Activated CD8-positive, alpha-beta T cell treated with anti-CD3 and anti-CD28 coated beads, Interleukin-2, amount 10 ng/mL, durations not matched to agents 7 days and 5 days (primary cell): ENCODE measurements around the gene TBC1D8B. TPM values are rescaled to one million over a fixed set of nuclear protein-coding genes. Genes with fewer than 3 reads are reported as not detected.
"Not testable (repeated sequence)": the region's sequence is repeated elsewhere in the genome, so short reads cannot be mapped to it uniquely, and the experiment has no call there.

ENCODE experiments used
- ATAC-seq: fragments of 150-1000 bp; cut with Tn5 transposase; one replicate; pipeline ENCODE4 v1.10.0; 2021; ENCODE audit warnings: moderate library complexity
- CTCF ChIA-PET: fragments of 350-600 bp; sonication (Branson Sonifier 250); formaldehyde crosslinking; loops from one replicate; lab custom pipeline; 2021; ENCODE audit warnings: antibody characterized with exemption; lab: Charles Lee
- POLR2A ChIA-PET: fragments of 350-600 bp; sonication (Branson Sonifier 250); formaldehyde crosslinking; loops from one replicate; lab custom pipeline; 2021; ENCODE audit warnings: antibody characterized with exemption; lab: Charles Lee
- DNase-seq: peaks from one replicate; pipeline ENCODE4 v3.0.0-alpha.2; 2020
- H3K27ac Mint-ChIP-seq: one replicate; pipeline ENCODE4 v1.8.0; 2021; ENCODE audit warnings: mild to moderate bottlenecking, mixed read lengths
- H3K27me3 Mint-ChIP-seq: one replicate; pipeline ENCODE4 v1.8.0; 2021; ENCODE audit warnings: low read depth, mixed read lengths
- H3K36me3 Mint-ChIP-seq: one replicate; pipeline ENCODE4 v1.8.0; 2021; ENCODE audit warnings: low read depth, mixed read lengths
- H3K4me1 Mint-ChIP-seq: one replicate; pipeline ENCODE4 v1.8.0; 2021; ENCODE audit warnings: low read depth, mixed read lengths
- H3K4me3 Mint-ChIP-seq: one replicate; pipeline ENCODE4 v1.8.0; 2021; ENCODE audit warnings: mild to moderate bottlenecking, mixed read lengths
- H3K9me3 Mint-ChIP-seq: one replicate; pipeline ENCODE4 v1.8.0; 2022; ENCODE audit warnings: mixed read lengths; ENCODE audit not compliant: insufficient read depth
- total RNA-seq, 2 experiments: library from RNA; stranded (reverse); gene quantifications; one replicate each; pipeline ENCODE4 v1.2.3, GENCODE V29; 2021

The TBC1D8B gene
- total RNA-seq = under 1 TPM; 0.23 to 0.40 TPM

GRCh38 chrX:106802388-106803275 is at the start of gene TBC1D8B:
TSS of gene TBC1D8B (plus strand) at chrX:106802673. CDS start at chrX:106802854, 181 bp downstream.
- Mint-ChIP-seq H3K27me3 (peaks cover 27% of the 10 kb centered on the region), H3K9me3 (no peaks in the 10 kb centered on the region), H3K27ac (peak within 1 kb of the TSS; percentile 43), H3K4me1 (peaks cover 9% of the 10 kb centered on the region), H3K4me3 (peak within 1 kb of the TSS; percentile 68), H3K36me3 (no peaks in the 10 kb centered on the region)
- CTCF ChIA-PET = no interaction called here
- DNase-seq (no peak), ATAC-seq (no peak)
- POLR2A ChIA-PET = no interaction called here

GRCh38 chrX:106769288-106769687 is 33.2 kb upstream of the TBC1D8B start:
- H3K27ac Mint-ChIP-seq, POLR2A ChIA-PET, ATAC-seq: not testable (repeated sequence)

GRCh38 chrX:106774981-106775380 is 27.5 kb upstream of the TBC1D8B start:
- POLR2A ChIA-PET = no interaction called here
- Mint-ChIP-seq H3K27me3 (no peaks in the 10 kb centered on the region), H3K36me3 (no peaks in the 10 kb centered on the region), H3K27ac (no peak overlapping the region), H3K4me3 (no peak overlapping the region), H3K9me3 (no peaks in the 10 kb centered on the region), H3K4me1 (no peaks in the 10 kb centered on the region)
- DNase-seq (no peak), ATAC-seq (no peak)
- CTCF ChIA-PET = no interaction called here

More at GRCh38 chrX:106769288-106769687, 33.2 kb upstream of the TBC1D8B start:
- H3K36me3 Mint-ChIP-seq, DNase-seq, H3K27me3 Mint-ChIP-seq, CTCF ChIA-PET, H3K9me3 Mint-ChIP-seq, H3K4me1 Mint-ChIP-seq, H3K4me3 Mint-ChIP-seq: not testable (repeated sequence)

GRCh38 chrX:106780264-106780663 is 22.2 kb upstream of the TBC1D8B start:
- no peak overlapping the region for H3K4me3 Mint-ChIP-seq
- H3K36me3 Mint-ChIP-seq = no peaks in the 10 kb centered on the region
- POLR2A ChIA-PET = no interaction called here
- DNase-seq = no peak
- no peak overlapping the region for H3K27ac Mint-ChIP-seq
- H3K4me1 Mint-ChIP-seq = no peaks in the 10 kb centered on the region
- CTCF ChIA-PET = no interaction called here
- no peaks in the 10 kb centered on the region for H3K9me3 Mint-ChIP-seq
- H3K27me3 Mint-ChIP-seq = peaks cover 1% of the 10 kb centered on the region
- ATAC-seq = no peak

GRCh38 chrX:106780664-106781377 is 21.7 kb upstream of the TBC1D8B start:
- ChIA-PET CTCF (no interaction called here), POLR2A (no interaction called here)
- peaks cover 3% of the 10 kb centered on the region for H3K27me3 Mint-ChIP-seq
- no peaks in the 10 kb centered on the region for H3K9me3 Mint-ChIP-seq
- H3K4me3 Mint-ChIP-seq = no peak overlapping the region
- ATAC-seq (no peak), DNase-seq (no peak)
- no peaks in the 10 kb centered on the region for H3K4me1 Mint-ChIP-seq
- no peak overlapping the region for H3K27ac Mint-ChIP-seq
- no peaks in the 10 kb centered on the region for H3K36me3 Mint-ChIP-seq

- peaks cover 3% of the 10 kb centered on the region for H3K27me3 Mint-ChIP-seq
- DNase-seq (no peak), ATAC-seq (no peak)
- H3K4me1 Mint-ChIP-seq = no peaks in the 10 kb centered on the region
- H3K9me3 Mint-ChIP-seq = no peaks in the 10 kb centered on the region
- ChIA-PET POLR2A (no interaction called here), CTCF (no interaction called here)
- no peak overlapping the region for H3K27ac Mint-ChIP-seq
- H3K36me3 Mint-ChIP-seq = no peaks in the 10 kb centered on the region
- H3K4me3 Mint-ChIP-seq = no peak overlapping the region
Observed at GRCh38 chrX:106783716-106784115, 18.8 kb upstream of the TBC1D8B start.

GRCh38 chrX:106791495-106791894 is 11.0 kb upstream of the TBC1D8B start:
- Mint-ChIP-seq H3K27me3 (no peaks in the 10 kb centered on the region), H3K36me3 (no peaks in the 10 kb centered on the region), H3K27ac (no peak overlapping the region), H3K4me3 (no peak overlapping the region), H3K4me1 (no peaks in the 10 kb centered on the region), H3K9me3 (no peaks in the 10 kb centered on the region)
- POLR2A ChIA-PET = no interaction called here
- ATAC-seq (no peak), DNase-seq (no peak)
- CTCF ChIA-PET = no interaction called here

GRCh38 chrX:106802063-106802387 is 448 bp upstream of the TBC1D8B start:
- H3K36me3 Mint-ChIP-seq = no peaks in the 10 kb centered on the region

GRCh38 chrX:106811131-106811910 is 8.8 kb downstream of the TBC1D8B start:
- CTCF ChIA-PET = no interaction called here
- Mint-ChIP-seq H3K27ac (no peak overlapping the region), H3K27me3 (no peaks in the 10 kb centered on the region), H3K4me3 (no peak overlapping the region), H3K36me3 (no peaks in the 10 kb centered on the region), H3K9me3 (no peaks in the 10 kb centered on the region), H3K4me1 (no peaks in the 10 kb centered on the region)
- no peak for DNase-seq
- no peak for ATAC-seq
- POLR2A ChIA-PET = no interaction called here

More at GRCh38 chrX:106802063-106802387, 448 bp upstream of the TBC1D8B start:
- ChIA-PET POLR2A (no interaction called here), CTCF (no interaction called here)
- H3K27me3 Mint-ChIP-seq = peaks cover 27% of the 10 kb centered on the region
- H3K4me3 Mint-ChIP-seq = peak overlapping the region; percentile 68
- no peak overlapping the region for H3K27ac Mint-ChIP-seq
- DNase-seq (no peak), ATAC-seq (no peak)
- H3K4me1 Mint-ChIP-seq = peaks cover 9% of the 10 kb centered on the region
- no peaks in the 10 kb centered on the region for H3K9me3 Mint-ChIP-seq

GRCh38 chrX:106812930-106813329 is 10.5 kb downstream of the TBC1D8B start:
- POLR2A ChIA-PET, ATAC-seq, H3K4me1 Mint-ChIP-seq, H3K36me3 Mint-ChIP-seq, DNase-seq, CTCF ChIA-PET, H3K9me3 Mint-ChIP-seq, H3K27ac Mint-ChIP-seq, H3K27me3 Mint-ChIP-seq, H3K4me3 Mint-ChIP-seq: not testable (repeated sequence)

GRCh38 chrX:106814093-106814492 is 11.6 kb downstream of the TBC1D8B start:
- H3K27me3 Mint-ChIP-seq, H3K27ac Mint-ChIP-seq, H3K4me3 Mint-ChIP-seq, DNase-seq, POLR2A ChIA-PET, H3K4me1 Mint-ChIP-seq, H3K9me3 Mint-ChIP-seq, ATAC-seq, H3K36me3 Mint-ChIP-seq, CTCF ChIA-PET: not testable (repeated sequence)
